GM18519 (cell line): Measurements from ENCODE around the gene PHF23.

Experiments used
- ATAC-seq: cut with Tn5 transposase; IDR thresholded peaks from one replicate; pipeline ENCODE4 v1.9.1; 2021; ENCODE audit warnings: mild to moderate bottlenecking, moderate library complexity; ENCODE audit not compliant: unreplicated experiment, low FRiP score

Gene PHF23

DNA sequence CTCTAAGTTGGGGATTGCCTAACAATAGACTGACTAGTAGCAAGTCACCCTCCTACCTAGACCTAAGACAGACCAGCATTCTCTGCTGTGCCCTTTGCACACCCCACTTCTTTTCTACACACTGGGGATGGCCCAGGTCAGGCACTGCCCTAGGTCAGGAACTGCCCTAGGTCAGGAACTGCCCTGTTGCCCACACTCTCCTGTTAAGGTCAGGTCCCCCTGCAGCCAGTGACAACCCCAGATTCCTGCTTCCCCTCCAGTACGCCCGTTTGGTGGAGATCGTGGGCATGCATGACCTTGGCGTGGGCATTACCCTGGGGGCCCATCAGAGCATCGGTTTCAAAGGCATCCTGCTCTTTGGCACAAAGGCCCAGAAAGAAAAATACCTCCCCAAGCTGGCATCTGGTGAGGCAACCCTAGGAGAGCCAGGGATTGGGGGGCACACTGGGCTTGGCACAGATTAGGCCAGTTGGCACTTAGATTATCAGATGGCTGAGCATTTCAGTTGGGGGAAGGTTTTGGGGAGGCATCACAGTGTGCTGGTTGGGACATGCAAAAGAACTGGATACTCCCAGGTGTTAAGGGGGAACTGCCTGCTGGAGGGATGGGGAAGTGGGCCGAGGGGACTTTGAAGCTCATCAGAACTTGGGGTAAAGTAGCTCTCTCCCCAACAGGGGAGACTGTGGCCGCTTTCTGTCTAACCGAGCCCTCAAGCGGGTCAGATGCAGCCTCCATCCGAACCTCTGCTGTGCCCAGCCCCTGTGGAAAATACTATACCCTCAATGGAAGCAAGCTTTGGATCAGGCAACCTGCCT lies 17.8 kb downstream of the PHF23 start:
- no peak for ATAC-seq

GRCh38 chr17:7220593-7221277 lies 18.5 kb downstream of the PHF23 start:
- ATAC-seq, result no peak

GRCh38 chr17:7219812-7220592 lies 19.3 kb downstream of the PHF23 start, which contains the start of the genes ACADVL and DLG4:
Gene ACADVL, plus strand, starts transcription at chr17:7219938. Its CDS starts 47 bp downstream, at chr17:7219985.
Gene DLG4, minus strand, starts transcription at chr17:7219836.
- no peak for ATAC-seq

GRCh38 chr17:7219229-7219811 lies 19.9 kb downstream of the PHF23 start:
- no peak for ATAC-seq

- no peak for ATAC-seq
Measured at GRCh38 chr17:7218758-7219157, 20.5 kb downstream of the PHF23 start.

GRCh38 chr17:7218166-7218565 lies 21.1 kb downstream of the PHF23 start:
- ATAC-seq, result no peak

DNA sequence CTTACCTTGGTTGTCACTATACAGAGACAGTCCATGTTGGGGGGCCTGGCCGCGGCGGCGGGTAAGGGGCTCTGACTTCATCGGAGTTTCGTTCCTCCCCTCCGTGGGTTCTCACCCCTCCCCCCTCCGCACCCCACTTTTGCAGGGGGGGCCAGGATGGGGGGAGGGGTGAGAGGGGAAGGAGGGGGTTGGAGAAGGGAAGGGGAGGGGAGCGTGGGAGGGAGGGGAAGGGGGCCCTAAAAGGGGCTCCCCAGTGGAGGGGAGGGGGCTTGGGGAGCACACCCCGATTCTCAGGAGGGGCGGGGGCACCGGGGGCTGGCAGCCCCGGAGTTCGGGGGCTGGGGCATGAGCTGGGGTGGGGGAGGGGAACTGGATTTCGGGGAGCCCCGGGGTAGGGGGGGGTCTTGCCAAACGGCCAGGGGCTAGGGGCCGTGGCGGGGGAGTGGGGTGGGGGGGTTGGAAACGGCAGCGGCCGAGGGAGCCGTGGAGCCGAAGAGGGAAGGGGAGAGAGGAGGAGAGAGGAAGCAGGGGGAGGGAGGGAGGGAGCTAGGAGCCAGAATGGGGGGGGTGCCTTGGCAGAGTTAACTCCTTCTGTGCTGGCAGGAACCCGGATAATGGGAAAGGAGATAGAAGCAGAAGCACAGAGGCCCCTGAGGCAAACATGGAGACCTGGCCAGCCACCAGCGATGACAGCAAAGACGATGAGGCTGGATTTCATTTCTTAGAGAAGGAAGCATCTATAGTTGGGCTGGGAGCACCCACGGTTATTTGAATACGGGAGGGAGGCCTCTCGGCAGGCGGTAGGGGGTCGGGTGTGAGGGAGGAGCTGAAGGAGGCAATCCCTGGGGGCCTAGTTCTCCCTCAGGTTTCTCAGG lies 21.9 kb downstream of the PHF23 start:
- no peak for ATAC-seq

- ATAC-seq, result no peak
Measured at GRCh38 chr17:7216242-7217112, 22.8 kb downstream of the PHF23 start.

GRCh38 chr17:7215652-7216180 lies 23.5 kb downstream of the PHF23 start:
- no peak for ATAC-seq

- no peak for ATAC-seq
Measured at GRCh38 chr17:7215136-7215638, 24.1 kb downstream of the PHF23 start.

DNA sequence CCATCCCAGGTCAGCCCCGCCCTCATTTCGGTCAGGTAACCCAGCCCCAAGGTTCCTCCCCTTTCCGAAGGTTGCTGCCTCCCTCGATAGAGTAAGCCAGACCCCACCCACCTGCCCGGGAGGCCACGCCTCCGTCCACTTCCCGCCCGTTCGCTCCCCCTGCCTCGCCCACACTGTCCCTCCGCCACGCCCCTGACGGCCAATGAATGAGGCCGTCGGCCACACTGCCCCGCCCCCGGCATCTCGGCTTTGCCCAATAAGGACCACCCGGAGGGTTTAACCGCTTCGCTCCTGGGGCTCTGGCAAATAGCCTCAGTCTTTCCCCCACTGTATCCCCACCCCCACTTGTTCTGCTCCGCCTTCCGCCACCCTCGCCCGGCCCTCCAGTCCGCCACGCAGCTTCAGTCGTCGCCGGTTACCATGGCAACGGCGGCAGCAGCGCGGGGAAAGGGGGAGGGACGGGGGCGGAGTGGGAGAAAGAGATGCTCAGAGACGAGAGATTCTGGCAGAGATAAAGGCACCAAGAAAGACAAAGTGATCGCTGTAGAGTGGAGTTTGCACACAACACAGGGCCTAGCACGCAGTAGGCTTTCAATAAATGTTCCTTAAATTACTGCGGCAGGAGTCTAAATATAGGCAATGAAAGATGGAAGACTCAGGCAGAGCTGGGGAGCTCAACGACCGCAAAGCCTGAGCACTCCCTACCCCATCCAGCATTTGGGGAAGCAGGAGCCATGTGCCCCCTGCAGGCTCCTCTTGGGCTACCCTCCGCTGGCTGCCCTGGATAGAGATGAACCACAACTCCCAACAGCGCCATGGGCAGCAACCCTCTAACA lies 24.7 kb downstream of the PHF23 start:
- peak; percentile 45 for ATAC-seq

- no peak for ATAC-seq
Measured at GRCh38 chr17:7213895-7214299, 25.4 kb downstream of the PHF23 start.

- ATAC-seq, result no peak
Measured at GRCh38 chr17:7211491-7212273, 27.6 kb downstream of the PHF23 start.

- ATAC-seq, result no peak
Measured at GRCh38 chr17:7208754-7209460, 30.4 kb downstream of the PHF23 start.

DNA sequence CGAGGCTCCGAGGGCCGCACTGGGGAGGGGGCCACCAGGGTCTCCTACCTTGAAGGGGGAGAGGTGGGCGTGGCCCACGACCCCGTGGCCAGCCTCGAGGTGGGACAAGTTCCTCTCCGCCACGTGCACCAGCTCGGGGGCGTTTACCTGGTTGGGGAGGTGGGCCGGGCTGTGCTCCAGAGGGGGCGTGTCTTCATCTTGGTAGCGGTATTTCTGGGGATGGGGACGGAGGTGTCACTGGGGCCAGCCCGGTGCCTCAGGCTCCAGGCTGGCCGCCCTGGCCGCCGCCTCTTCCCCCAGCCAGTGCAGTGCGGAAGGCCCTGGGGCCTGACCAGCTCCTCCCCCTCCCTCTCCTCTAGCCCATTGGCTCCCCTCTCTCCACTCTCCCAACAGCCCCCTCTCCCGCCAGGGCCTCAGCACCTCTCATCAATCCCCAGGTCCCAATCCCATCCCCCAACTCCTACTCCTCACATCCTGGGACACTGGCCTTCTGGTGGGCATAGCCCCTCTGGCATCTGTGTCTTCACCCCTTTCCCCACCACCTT lies 31.2 kb downstream of the PHF23 start:
- no peak for ATAC-seq
